Measurements from ENCODE around the gene MCM8.

Gene MCM8

DNA sequence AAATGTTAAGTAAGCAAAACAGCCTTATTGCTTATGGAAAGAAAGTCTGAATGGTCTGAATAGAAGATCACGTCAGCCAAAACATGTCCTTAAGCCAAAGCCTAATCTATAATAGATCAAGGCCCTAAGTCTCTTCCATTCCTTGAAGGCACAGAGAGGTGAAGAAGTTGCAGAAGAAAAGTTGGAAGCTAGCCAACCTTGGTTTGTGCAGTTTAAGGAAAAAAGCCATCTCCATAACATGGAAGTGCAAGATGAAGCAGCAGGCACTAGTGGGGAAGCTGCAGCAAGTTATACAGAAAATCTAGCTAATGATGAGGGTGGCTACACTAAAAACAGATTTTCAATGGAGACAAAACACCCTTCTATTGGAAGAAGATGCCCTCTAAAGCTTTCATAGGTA, 74.3 kb downstream of the MCM8 start:
- peaks cover 70% of the 10 kb centered on the region for H3K79me2 ChIP-seq (ENCODE audit: insufficient read depth, low read length)
- peaks cover 18% of the 10 kb centered on the region for H3K9me3 ChIP-seq (ENCODE audit: insufficient read depth, low read length, severe bottlenecking)
- peaks cover 70% of the 10 kb centered on the region for H3K36me3 ChIP-seq (ENCODE audit: insufficient read depth, low read length)
- H3K27ac ChIP-seq (ENCODE audit: low read length) = no peak overlapping the region
- TF ChIP-seq, protein P1, sequence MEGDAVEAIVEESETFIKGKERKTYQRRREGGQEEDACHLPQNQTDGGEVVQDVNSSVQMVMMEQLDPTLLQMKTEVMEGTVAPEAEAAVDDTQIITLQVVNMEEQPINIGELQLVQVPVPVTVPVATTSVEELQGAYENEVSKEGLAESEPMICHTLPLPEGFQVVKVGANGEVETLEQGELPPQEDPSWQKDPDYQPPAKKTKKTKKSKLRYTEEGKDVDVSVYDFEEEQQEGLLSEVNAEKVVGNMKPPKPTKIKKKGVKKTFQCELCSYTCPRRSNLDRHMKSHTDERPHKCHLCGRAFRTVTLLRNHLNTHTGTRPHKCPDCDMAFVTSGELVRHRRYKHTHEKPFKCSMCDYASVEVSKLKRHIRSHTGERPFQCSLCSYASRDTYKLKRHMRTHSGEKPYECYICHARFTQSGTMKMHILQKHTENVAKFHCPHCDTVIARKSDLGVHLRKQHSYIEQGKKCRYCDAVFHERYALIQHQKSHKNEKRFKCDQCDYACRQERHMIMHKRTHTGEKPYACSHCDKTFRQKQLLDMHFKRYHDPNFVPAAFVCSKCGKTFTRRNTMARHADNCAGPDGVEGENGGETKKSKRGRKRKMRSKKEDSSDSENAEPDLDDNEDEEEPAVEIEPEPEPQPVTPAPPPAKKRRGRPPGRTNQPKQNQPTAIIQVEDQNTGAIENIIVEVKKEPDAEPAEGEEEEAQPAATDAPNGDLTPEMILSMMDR (IDR thresholded peaks at IDR 0.05; ENCODE audit: borderline replicate concordance, extremely low read depth, low read length, poor library complexity, severe bottlenecking) = no peak
- no peak for TF ChIP-seq EZH2 (IDR thresholded peaks at IDR 0.05; ENCODE audit: borderline replicate concordance, low read depth, low read length, severe bottlenecking)
- DNase-seq (no peak), ATAC-seq (ENCODE audit: insufficient read depth, low read depth) (no peak)
- H3K27me3 ChIP-seq (ENCODE audit: insufficient read depth, low read length, poor library complexity) = no peaks in the 10 kb centered on the region
- H2AFZ ChIP-seq (ENCODE audit: low read depth, low read length) = no peak overlapping the region
- H3K9ac ChIP-seq (ENCODE audit: low read depth, low read length) = no peak overlapping the region
- H3K4me1 ChIP-seq (ENCODE audit: insufficient read depth, low read length) = no peaks in the 10 kb centered on the region
- no peak overlapping the region for H3K4me3 ChIP-seq (ENCODE audit: low read depth in 1 of 2, low read length in 2 of 2)
- peaks cover 7% of the 10 kb centered on the region; the same call in 1 of the 2 replicates for H4K20me1 ChIP-seq (ENCODE audit: insufficient read depth, low read length)
- H3K4me2 ChIP-seq (ENCODE audit: insufficient read depth, low read length) = no peak overlapping the region

GRCh38 chr20:6026051-6026450, 75.6 kb downstream of the MCM8 start:
- H3K9me3 ChIP-seq (ENCODE audit: insufficient read depth, low read length, severe bottlenecking) = peaks cover 18% of the 10 kb centered on the region
- H3K9ac ChIP-seq (ENCODE audit: low read depth, low read length) = no peak overlapping the region
- H2AFZ ChIP-seq (ENCODE audit: low read depth, low read length) = no peak overlapping the region

DNA sequence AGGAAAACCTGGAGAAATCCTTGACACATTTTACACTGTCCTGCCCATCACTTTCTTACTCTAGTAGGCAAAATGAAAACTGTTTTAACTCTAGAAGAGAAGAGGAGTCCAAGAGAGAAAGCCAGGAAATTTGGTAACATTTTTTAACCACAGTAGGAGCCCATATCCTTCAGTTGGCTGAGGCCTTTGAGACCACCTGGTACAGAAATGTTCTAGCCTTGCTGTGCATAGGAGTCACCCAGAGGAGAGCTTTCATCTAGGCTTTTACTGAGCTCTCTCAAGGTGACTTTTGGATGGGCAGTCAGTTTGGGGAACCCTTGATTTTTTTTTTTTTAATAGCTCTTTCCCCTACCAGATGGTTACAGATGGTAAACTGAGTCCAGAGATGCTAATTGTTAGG, 78.4 kb downstream of the MCM8 start:
- no peak for DNase-seq
- H3K36me3 ChIP-seq (ENCODE audit: insufficient read depth, low read length) = peaks cover 72% of the 10 kb centered on the region

More at GRCh38 chr20:6026051-6026450, 75.6 kb downstream of the MCM8 start:
- no peak overlapping the region for H3K4me2 ChIP-seq (ENCODE audit: insufficient read depth, low read length)
- TF ChIP-seq, protein P1 (IDR thresholded peaks at IDR 0.05; ENCODE audit: borderline replicate concordance, extremely low read depth, low read length, poor library complexity, severe bottlenecking) = no peak
- no peak for TF ChIP-seq EZH2 (IDR thresholded peaks at IDR 0.05; ENCODE audit: borderline replicate concordance, low read depth, low read length, severe bottlenecking)
- H4K20me1 ChIP-seq (ENCODE audit: insufficient read depth, low read length) = peaks cover 7% of the 10 kb centered on the region; the same call in 1 of the 2 replicates
- ATAC-seq (ENCODE audit: insufficient read depth, low read depth) (peak; percentile 40; the same call in 1 of the 3 replicates), DNase-seq (no peak)
- H3K4me3 ChIP-seq (ENCODE audit: low read depth in 1 of 2, low read length in 2 of 2) = no peak overlapping the region
- H3K79me2 ChIP-seq (ENCODE audit: insufficient read depth, low read length) = peaks cover 65% of the 10 kb centered on the region
- H3K4me1 ChIP-seq (ENCODE audit: insufficient read depth, low read length) = no peaks in the 10 kb centered on the region
- H3K27me3 ChIP-seq (ENCODE audit: insufficient read depth, low read length, poor library complexity) = no peaks in the 10 kb centered on the region
- peaks cover 75% of the 10 kb centered on the region for H3K36me3 ChIP-seq (ENCODE audit: insufficient read depth, low read length)
- H3K27ac ChIP-seq (ENCODE audit: low read length) = no peak overlapping the region

More for the DNA sequence above, 78.4 kb downstream of the MCM8 start:
- H3K9ac ChIP-seq (ENCODE audit: low read depth, low read length) = no peak overlapping the region
- H3K79me2 ChIP-seq (ENCODE audit: insufficient read depth, low read length) = peaks cover 39% of the 10 kb centered on the region
- no peaks in the 10 kb centered on the region for H3K27me3 ChIP-seq (ENCODE audit: insufficient read depth, low read length, poor library complexity)
- H3K4me1 ChIP-seq (ENCODE audit: insufficient read depth, low read length) = no peaks in the 10 kb centered on the region
- ATAC-seq (ENCODE audit: insufficient read depth, low read depth) = peak; percentile 82
- peaks cover 9% of the 10 kb centered on the region; the same call in 1 of the 2 replicates for H4K20me1 ChIP-seq (ENCODE audit: insufficient read depth, low read length)
- TF ChIP-seq EZH2 (IDR thresholded peaks at IDR 0.05; ENCODE audit: borderline replicate concordance, low read depth, low read length, severe bottlenecking) = no peak
- TF ChIP-seq, protein P1 (IDR thresholded peaks at IDR 0.05; ENCODE audit: borderline replicate concordance, extremely low read depth, low read length, poor library complexity, severe bottlenecking) = no peak
- H3K4me3 ChIP-seq (ENCODE audit: low read depth in 1 of 2, low read length in 2 of 2) = no peak overlapping the region
- peaks cover 15% of the 10 kb centered on the region for H3K9me3 ChIP-seq (ENCODE audit: insufficient read depth, low read length, severe bottlenecking)
- H2AFZ ChIP-seq (ENCODE audit: low read depth, low read length) = no peak overlapping the region
- H3K4me2 ChIP-seq (ENCODE audit: insufficient read depth, low read length) = no peak overlapping the region
- no peak overlapping the region for H3K27ac ChIP-seq (ENCODE audit: low read length)
